Endothelial cell of umbilical vein (primary cell): ENCODE results near the gene MCC. TPM values are rescaled to one million over a fixed set of nuclear protein-coding genes. Genes with fewer than 3 reads are reported as not detected.

Experiments
- BruUV-seq: library from RNA; stranded (reverse); fragments of 400-500 nt; replicated peaks from 2 replicates; lab custom pipeline; 2021; lab: Mats Ljungman, UMichigan
- CTCF ChIA-PET: fragments of 300-600, 350-600 bp; sonication (Branson Sonifier 250); formaldehyde crosslinking; loops from one replicate; lab custom pipeline; 2021; ENCODE audit warnings: antibody characterized with exemption, inconsistent platforms; lab: Charles Lee
- POLR2A ChIA-PET: fragments of 300-600, 350-600 bp; sonication (Branson Sonifier 250); formaldehyde crosslinking; loops from one replicate; lab custom pipeline; 2021; ENCODE audit warnings: antibody characterized with exemption, inconsistent platforms; lab: Charles Lee
- DNase-seq: peaks from one replicate; pipeline ENCODE4 v3.0.0-alpha.2; 2011; ENCODE audit warnings: low read depth, low spot score
- FAIRE-seq: peaks from 2 replicates; lab custom pipeline; 2011; peaks lifted over from hg19 to GRCh38; lab: Jason Lieb, UNC
- H2AFZ ChIP-seq: 2 replicates; pipeline ENCODE4 v1.6.0; 2012; ENCODE audit warnings: low read depth, low read length, control low read depth, inconsistent platforms
- H3K27ac ChIP-seq: 2 replicates; pipeline ENCODE4 v1.5.1; 2011; ENCODE audit warnings: low read depth, mild to moderate bottlenecking, control low read depth, low read length, moderate library complexity; ENCODE audit not compliant: insufficient read depth
- H3K27me3 ChIP-seq, 2 experiments: 2 replicates each; pipeline versions ENCODE4 v1.6.0 to v1.6.1; 2011; ENCODE audit warnings: low read length in 2 of 2, mixed read lengths in 1 of 2; ENCODE audit not compliant: control insufficient read depth in 2 of 2, insufficient read depth in 2 of 2
- H3K36me3 ChIP-seq, 2 experiments: 2 replicates in 1 of 2; 3 replicates in 1 of 2; pipeline ENCODE4 v1.5.1; 2011; ENCODE audit warnings: low read length in 2 of 2, mild to moderate bottlenecking in 1 of 2, moderate library complexity in 1 of 2; ENCODE audit not compliant: control insufficient read depth in 2 of 2, insufficient read depth in 2 of 2; ENCODE audit errors: extremely low read depth in 1 of 2
- H3K4me1 ChIP-seq: 3 replicates; pipeline ENCODE4 v1.5.1; 2011; ENCODE audit warnings: mild to moderate bottlenecking, low read length; ENCODE audit not compliant: control insufficient read depth, insufficient read depth; ENCODE audit errors: extremely low read depth
- H3K4me2 ChIP-seq: 2 replicates; pipeline ENCODE4 v1.6.1; 2011; ENCODE audit warnings: low read length, control low read depth, mixed read lengths; ENCODE audit not compliant: insufficient read depth
- H3K4me3 ChIP-seq, 3 experiments: fragments of 200-600 bp in 1 of 3; sonication (generic), shearing (Covaris generic) in 1 of 3; replicated peaks in 1 of 3; 2 replicates each; pipeline ENCODE4 v1.5.1; 2011 to 2016; ENCODE audit warnings: control low read depth in 3 of 3, low read length in 3 of 3, mild to moderate bottlenecking in 2 of 3, inconsistent platforms in 1 of 3, low read depth in 1 of 3, moderate library complexity in 1 of 3; ENCODE audit not compliant: insufficient read depth in 1 of 3
- H3K79me2 ChIP-seq: 2 replicates; pipeline ENCODE4 v1.6.0; 2012; ENCODE audit warnings: low read length, inconsistent platforms; ENCODE audit not compliant: control insufficient read depth, insufficient read depth
- H3K9ac ChIP-seq: replicated peaks from 2 replicates; pipeline ENCODE3; 2011; ENCODE audit warnings: low read length, control low read depth; ENCODE audit not compliant: insufficient read depth; ENCODE audit errors: extremely low read depth
- H3K9me1 ChIP-seq: replicated peaks from 3 replicates; pipeline ENCODE4 v1.6.0; 2011; ENCODE audit warnings: mild to moderate bottlenecking, low read length; ENCODE audit not compliant: control insufficient read depth, insufficient read depth; ENCODE audit errors: extremely low read depth
- H3K9me3 ChIP-seq: replicated peaks from 2 replicates; pipeline ENCODE4 v1.5.1; 2012; ENCODE audit warnings: low read length, inconsistent platforms; ENCODE audit not compliant: control insufficient read depth, insufficient read depth
- H4K20me1 ChIP-seq: replicated peaks from 2 replicates; pipeline ENCODE3; 2011; ENCODE audit warnings: mild to moderate bottlenecking, low read length; ENCODE audit not compliant: control insufficient read depth, insufficient read depth; ENCODE audit errors: extremely low read depth
- CTCF ChIP-seq, 2 donors: IDR thresholded peaks; 1 replicate in 1 of 2; 2 replicates in 1 of 2; pipeline ENCODE4 v1.5.1; 2011; ENCODE audit warnings: low read length in 2 of 2, mild to moderate bottlenecking in 2 of 2, moderate library complexity in 2 of 2, control low read depth in 1 of 2, inconsistent platforms in 1 of 2, low read depth in 1 of 2; ENCODE audit not compliant: insufficient read depth in 1 of 2; ENCODE audit errors: extremely low read depth in 1 of 2
- EZH2 ChIP-seq: IDR thresholded peaks from 2 replicates; pipeline ENCODE4 v1.6.1; 2012; ENCODE audit warnings: borderline replicate concordance, low read depth, mild to moderate bottlenecking, moderate library complexity, low read length, inconsistent platforms; ENCODE audit not compliant: severe bottlenecking
- FOS ChIP-seq: IDR thresholded peaks from 2 replicates; pipeline ENCODE4 v1.6.1; 2011; ENCODE audit warnings: mild to moderate bottlenecking, low read length, moderate library complexity, borderline replicate concordance; ENCODE audit not compliant: insufficient read depth
- GATA2 ChIP-seq: IDR thresholded peaks from 2 replicates; pipeline ENCODE4 v1.7.0; 2011; ENCODE audit warnings: low read depth, mild to moderate bottlenecking, moderate library complexity, mixed read lengths, low read length; ENCODE audit not compliant: insufficient read length, insufficient read depth
- JUN ChIP-seq: IDR thresholded peaks from 2 replicates; pipeline ENCODE4 v1.6.1; 2011; ENCODE audit warnings: borderline replicate concordance, low read depth; ENCODE audit not compliant: insufficient read length, insufficient read depth
- MYC ChIP-seq: IDR thresholded peaks from one replicate; pipeline ENCODE4 v1.6.1; 2011; ENCODE audit warnings: mild to moderate bottlenecking, low read depth, low read length
- POLR2A ChIP-seq: IDR thresholded peaks from 2 replicates; pipeline ENCODE4 v1.6.1; 2012; ENCODE audit warnings: low read depth, mild to moderate bottlenecking, control low read depth, low read length
- POLR2AphosphoS5 ChIP-seq: IDR thresholded peaks from 2 replicates; pipeline ENCODE4 v1.6.1; 2012; ENCODE audit warnings: low read depth, mild to moderate bottlenecking, control low read depth, low read length, moderate library complexity; ENCODE audit not compliant: insufficient read depth
- dilution Hi-C: fragments of 300-500 bp; cut with MboI; formaldehyde crosslinking; loops from one replicate; pipeline ENCODE4 v1.15.0; 2019; ENCODE audit warnings: low sequenced_read_pairs; ENCODE audit not compliant: extremely low pct_ligation_motif_present
- intact Hi-C: fragments of 100-400 bp; cut with micrococcal nuclease; formaldehyde crosslinking; loops from one replicate; pipeline ENCODE4 v1.10.0; 2022
- polyA plus RNA-seq, 4 experiments: library from polyadenylated mRNA; depleted of rRNA in 3 of 4; stranded (reverse) in 3 of 4; unstranded in 1 of 4; fragments of >200 nt; gene quantifications; 2 replicates each; pipeline versions ENCODE4 v1.2.1 to v1.2.3, GENCODE V29; 2011 to 2012; ENCODE audit warnings: missing spikeins in 1 of 4
- total RNA-seq: library from RNA; stranded (reverse); gene quantifications from 2 replicates; pipeline ENCODE4 v1.2.3, GENCODE V29; 2021
- TF ChIP-seq, protein P1 (sequence below): IDR thresholded peaks from 2 replicates; pipeline ENCODE4 v1.6.1; 2011; ENCODE audit not compliant: insufficient read depth, insufficient read length

MCC gene
- total and polyA plus RNA-seq, 2 donors (not counting 3 experiments of a cell fraction or from before 2014, with no cell fraction given), result 6.9 to 27.5 TPM

- H3K9ac ChIP-seq, result no peak overlapping the region
- no peaks in the 10 kb centered on the region for H3K27me3 ChIP-seq
- no peaks in the 10 kb centered on the region for H3K79me2 ChIP-seq
- no peak overlapping the region for H2AFZ ChIP-seq
- TF ChIP-seq JUN, result peak; percentile 41
- peak; percentile 34 for TF ChIP-seq FOS
- TF ChIP-seq MYC, result no peak
- TF ChIP-seq POLR2AphosphoS5, result no peak
- no peak for TF ChIP-seq POLR2A
- peak; percentile 7 to 13 for TF ChIP-seq CTCF (IDR thresholded peaks at IDR 0.05; ENCODE audit: extremely low read depth in 1 of 2, insufficient read depth in 1 of 2, low read depth in 1 of 2, low read length in 2 of 2)
- POLR2A ChIA-PET, result no interaction called here
- no peaks in the 10 kb centered on the region for H3K4me1 ChIP-seq
- peaks cover 0 to 2% of the 10 kb centered on the region in 2 experiments for H3K36me3 ChIP-seq
- BruUV-seq, result no TSS peak
- H4K20me1 ChIP-seq, result no peaks in the 10 kb centered on the region
- CTCF ChIA-PET, result interaction anchor here (0.8 to 4.7 kb wide), 9 partner anchors 12 to 472 kb away, joined by 3 to 46 read pairs (median 5); no protein-coding TSS in a partner anchor
- peak; percentile 48 for DNase-seq
- no peaks in the 10 kb centered on the region for H3K9me1 ChIP-seq
- H3K4me3 ChIP-seq, result no peak overlapping the region
- dilution Hi-C loops (no loop called here), intact Hi-C loops (loop anchor here (2.0 kb wide), 1 partner anchor 42 kb away; no protein-coding TSS in a partner anchor)
- H3K27ac ChIP-seq, result no peak overlapping the region
- peak; percentile 70 for FAIRE-seq
- H3K4me2 ChIP-seq, result no peak overlapping the region
- no peaks in the 10 kb centered on the region for H3K9me3 ChIP-seq
Observed at GRCh38 chr5:113038714-113039113, 449.5 kb downstream of the MCC start.

DNA sequence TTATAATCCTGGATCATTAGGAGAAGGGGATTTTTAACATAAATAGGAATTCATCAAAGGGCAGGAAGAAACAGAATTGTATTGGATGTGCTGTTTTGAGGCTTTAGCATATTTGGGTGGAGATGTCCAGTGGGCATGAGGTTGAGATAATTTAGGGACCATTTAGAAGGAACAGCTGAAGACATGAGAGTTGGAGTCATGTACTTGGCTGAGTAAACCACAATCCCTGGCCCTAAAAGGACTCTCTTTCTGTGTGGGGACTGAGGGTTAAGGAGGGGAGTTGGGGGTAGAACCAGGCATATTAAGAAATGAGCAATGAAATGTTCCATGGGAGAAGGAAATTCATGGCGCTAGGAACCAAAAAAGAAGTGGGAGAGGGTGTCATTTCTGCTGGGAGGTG is 450.1 kb downstream of the MCC start:
- H3K4me1 ChIP-seq, result no peaks in the 10 kb centered on the region
- BruUV-seq, result no TSS peak
- H3K9me3 ChIP-seq, result no peaks in the 10 kb centered on the region
- FAIRE-seq, result no peak
- TF ChIP-seq FOS (no peak), POLR2A (no peak), EZH2 (no peak), JUN (no peak), MYC (no peak), POLR2AphosphoS5 (no peak), CTCF (IDR thresholded peaks at IDR 0.05; ENCODE audit: extremely low read depth in 1 of 2, insufficient read depth in 1 of 2, low read depth in 1 of 2, low read length in 2 of 2) (no peak), GATA2 (no peak)
- TF ChIP-seq, protein P1, sequence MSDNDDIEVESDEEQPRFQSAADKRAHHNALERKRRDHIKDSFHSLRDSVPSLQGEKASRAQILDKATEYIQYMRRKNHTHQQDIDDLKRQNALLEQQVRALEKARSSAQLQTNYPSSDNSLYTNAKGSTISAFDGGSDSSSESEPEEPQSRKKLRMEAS, result no peak
- H3K27ac ChIP-seq, result no peak overlapping the region
- H3K4me2 ChIP-seq, result no peak overlapping the region
- H3K9ac ChIP-seq, result no peak overlapping the region
- dilution Hi-C loops, result no loop called here
- no peak overlapping the region for H2AFZ ChIP-seq
- no peaks in the 10 kb centered on the region for H4K20me1 ChIP-seq
- no peaks in the 10 kb centered on the region for H3K9me1 ChIP-seq
- ChIA-PET CTCF (interaction anchor here (0.8 to 4.7 kb wide), 8 partner anchors 12 to 472 kb away, joined by 3 to 46 read pairs (median 4); no protein-coding TSS in a partner anchor), POLR2A (no interaction called here)
- no peaks in the 10 kb centered on the region for H3K79me2 ChIP-seq
- no peak overlapping the region for H3K4me3 ChIP-seq
- peaks cover 0 to 2% of the 10 kb centered on the region in 2 experiments for H3K36me3 ChIP-seq
- intact Hi-C loops, result loop anchor here (2.0 kb wide), 1 partner anchor 41 kb away; no protein-coding TSS in a partner anchor
- DNase-seq, result no peak
- H3K27me3 ChIP-seq, result no peaks in the 10 kb centered on the region
